CD4-positive, alpha-beta T cell treated with Interleukin-2 at 100 ng/mL for 4 hours (primary cell): ENCODE data around the gene LRP1-AS.
A peak's percentile ranks its signal among the peaks of the same experiment; 100 is the strongest.

ENCODE experiments used
- DNase-seq: peaks from one replicate; pipeline ENCODE4 v3.0.0-alpha.2; 2020; ENCODE audit warnings: low spot score

The LRP1-AS gene

GRCh38 chr12:57146961-57147944, at the start of gene LRP1-AS:
TSS of gene LRP1-AS (minus strand) at chr12:57147619.
- no peak for DNase-seq

DNA sequence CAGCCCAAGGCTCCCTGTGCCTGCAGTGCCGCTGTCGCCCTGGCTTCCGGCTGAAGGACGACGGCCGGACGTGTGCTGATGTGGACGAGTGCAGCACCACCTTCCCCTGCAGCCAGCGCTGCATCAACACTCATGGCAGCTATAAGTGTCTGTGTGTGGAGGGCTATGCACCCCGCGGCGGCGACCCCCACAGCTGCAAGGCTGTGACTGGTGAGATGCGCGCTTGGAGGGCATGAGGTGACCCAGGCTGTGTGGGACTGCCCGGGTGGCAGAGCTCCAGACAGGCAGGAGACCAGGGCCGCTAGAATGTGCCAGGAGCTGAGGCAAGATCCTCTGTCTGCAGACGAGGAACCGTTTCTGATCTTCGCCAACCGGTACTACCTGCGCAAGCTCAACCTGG, 49.5 kb upstream of the LRP1-AS start:
- no peak for DNase-seq

DNA sequence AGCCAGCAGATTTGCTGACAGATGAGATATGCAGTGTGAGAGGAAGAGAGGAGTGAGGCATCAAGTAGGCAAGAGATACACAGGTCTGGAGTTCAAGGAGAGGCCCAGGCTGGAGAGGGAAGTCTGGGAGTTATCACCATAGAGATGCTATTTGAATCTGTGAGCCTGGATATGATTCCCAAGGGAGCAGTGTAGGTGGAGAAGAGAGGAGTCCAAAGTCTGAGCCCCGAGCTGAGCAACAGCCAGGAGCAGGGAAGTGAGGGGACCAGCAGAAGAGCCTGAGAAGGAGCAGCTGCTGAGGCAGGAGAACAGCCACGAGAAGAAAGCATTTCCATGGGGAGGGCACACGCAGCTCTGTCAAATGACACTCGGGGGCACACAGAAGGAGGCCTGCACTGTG, 49.0 kb upstream of the LRP1-AS start:
- DNase-seq, result no peak

DNA sequence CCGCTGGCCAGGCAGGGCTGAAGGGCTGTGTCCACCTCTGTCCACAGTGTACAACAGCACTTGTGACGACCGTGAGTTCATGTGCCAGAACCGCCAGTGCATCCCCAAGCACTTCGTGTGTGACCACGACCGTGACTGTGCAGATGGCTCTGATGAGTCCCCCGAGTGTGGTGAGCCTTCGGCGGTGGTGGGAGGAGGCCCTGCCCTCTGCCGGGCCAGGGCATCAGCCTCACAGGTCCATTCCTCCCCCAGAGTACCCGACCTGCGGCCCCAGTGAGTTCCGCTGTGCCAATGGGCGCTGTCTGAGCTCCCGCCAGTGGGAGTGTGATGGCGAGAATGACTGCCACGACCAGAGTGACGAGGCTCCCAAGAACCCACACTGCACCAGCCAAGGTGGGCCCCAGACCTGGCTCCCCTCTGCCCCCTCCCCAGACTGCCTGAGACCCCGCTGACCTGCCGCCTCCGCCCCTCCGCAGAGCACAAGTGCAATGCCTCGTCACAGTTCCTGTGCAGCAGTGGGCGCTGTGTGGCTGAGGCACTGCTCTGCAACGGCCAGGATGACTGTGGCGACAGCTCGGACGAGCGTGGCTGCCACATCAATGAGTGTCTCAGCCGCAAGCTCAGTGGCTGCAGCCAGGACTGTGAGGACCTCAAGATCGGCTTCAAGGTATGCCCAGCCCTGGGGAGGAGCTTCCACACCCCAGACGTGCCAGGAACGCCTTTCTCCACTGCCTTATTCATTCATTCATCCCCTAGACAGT, 48.4 kb upstream of the LRP1-AS start:
- no peak for DNase-seq

- DNase-seq, result no peak
Observed at GRCh38 chr12:57195186-57195585, 47.8 kb upstream of the LRP1-AS start.

DNA sequence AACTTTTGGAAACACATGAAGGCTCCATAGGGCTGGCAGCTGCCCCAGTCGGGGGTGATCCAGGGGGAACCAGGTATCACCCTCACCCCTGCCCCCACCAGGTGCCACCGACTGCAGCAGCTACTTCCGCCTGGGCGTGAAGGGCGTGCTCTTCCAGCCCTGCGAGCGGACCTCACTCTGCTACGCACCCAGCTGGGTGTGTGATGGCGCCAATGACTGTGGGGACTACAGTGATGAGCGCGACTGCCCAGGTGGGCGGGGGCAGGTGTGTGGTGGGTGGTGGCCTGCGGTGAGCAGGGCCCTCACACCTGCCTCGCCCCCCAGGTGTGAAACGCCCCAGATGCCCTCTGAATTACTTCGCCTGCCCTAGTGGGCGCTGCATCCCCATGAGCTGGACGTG, 46.8 kb upstream of the LRP1-AS start:
- DNase-seq, result no peak

- DNase-seq, result no peak
Observed at GRCh38 chr12:57193706-57194245, 46.4 kb upstream of the LRP1-AS start.

GRCh38 chr12:57192920-57193319, 45.5 kb upstream of the LRP1-AS start:
- no peak for DNase-seq

DNA sequence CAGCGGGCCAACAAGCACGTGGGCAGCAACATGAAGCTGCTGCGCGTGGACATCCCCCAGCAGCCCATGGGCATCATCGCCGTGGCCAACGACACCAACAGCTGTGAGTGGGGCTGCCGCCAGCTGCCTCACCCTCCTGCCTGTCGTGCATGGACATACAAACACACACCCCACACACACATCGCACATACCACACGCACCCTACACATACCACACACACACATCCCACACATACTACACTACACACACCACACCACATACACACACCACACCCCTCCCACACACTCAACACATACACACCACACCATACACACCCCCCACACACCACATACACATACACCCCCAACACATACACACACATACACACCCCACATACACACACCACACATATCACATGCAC, 44.0 kb upstream of the LRP1-AS start:
- DNase-seq, result no peak

- no peak for DNase-seq
Observed at GRCh38 chr12:57190821-57191220, 43.4 kb upstream of the LRP1-AS start.

GRCh38 chr12:57190037-57190436, 42.6 kb upstream of the LRP1-AS start:
- no peak for DNase-seq

GRCh38 chr12:57188090-57188425, 40.6 kb upstream of the LRP1-AS start:
- no peak for DNase-seq

- DNase-seq, result no peak
Observed at GRCh38 chr12:57187222-57188089, 40.0 kb upstream of the LRP1-AS start.

- DNase-seq, result no peak
Observed at GRCh38 chr12:57185906-57186508, 38.6 kb upstream of the LRP1-AS start.

- no peak for DNase-seq
Observed at GRCh38 chr12:57185403-57185802, 38.0 kb upstream of the LRP1-AS start.

DNA sequence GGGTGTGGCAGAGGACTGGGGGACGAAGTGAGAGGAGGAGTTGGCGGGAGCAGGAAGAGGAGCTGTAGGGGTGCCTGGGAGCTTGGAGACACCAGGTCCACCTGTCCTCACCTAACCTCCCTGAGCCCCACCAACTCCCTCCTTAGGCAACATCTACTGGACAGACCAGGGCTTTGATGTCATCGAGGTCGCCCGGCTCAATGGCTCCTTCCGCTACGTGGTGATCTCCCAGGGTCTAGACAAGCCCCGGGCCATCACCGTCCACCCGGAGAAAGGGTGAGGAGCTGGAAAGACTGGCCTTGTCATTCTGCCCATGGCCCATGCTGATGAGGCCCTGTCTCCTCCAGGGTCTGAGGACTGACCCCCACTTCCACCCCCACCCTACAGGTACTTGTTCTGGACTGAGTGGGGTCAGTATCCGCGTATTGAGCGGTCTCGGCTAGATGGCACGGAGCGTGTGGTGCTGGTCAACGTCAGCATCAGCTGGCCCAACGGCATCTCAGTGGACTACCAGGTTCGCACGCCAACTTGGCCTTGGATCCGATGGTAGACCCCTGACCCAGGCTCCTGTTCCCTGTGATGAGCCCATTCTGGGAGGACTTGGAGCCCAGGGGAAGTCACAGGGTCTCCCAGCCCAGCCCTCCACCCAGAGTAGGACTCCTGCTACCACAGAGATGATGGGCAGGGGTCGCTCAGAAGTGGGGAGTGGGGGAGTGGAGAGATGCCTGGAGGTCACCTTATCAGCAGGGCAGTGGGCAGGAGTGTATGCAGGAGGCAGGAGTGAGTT, 36.7 kb upstream of the LRP1-AS start:
- DNase-seq, result no peak

- peak; percentile 80 for DNase-seq
Observed at GRCh38 chr12:57182918-57183575, 35.6 kb upstream of the LRP1-AS start.

DNA sequence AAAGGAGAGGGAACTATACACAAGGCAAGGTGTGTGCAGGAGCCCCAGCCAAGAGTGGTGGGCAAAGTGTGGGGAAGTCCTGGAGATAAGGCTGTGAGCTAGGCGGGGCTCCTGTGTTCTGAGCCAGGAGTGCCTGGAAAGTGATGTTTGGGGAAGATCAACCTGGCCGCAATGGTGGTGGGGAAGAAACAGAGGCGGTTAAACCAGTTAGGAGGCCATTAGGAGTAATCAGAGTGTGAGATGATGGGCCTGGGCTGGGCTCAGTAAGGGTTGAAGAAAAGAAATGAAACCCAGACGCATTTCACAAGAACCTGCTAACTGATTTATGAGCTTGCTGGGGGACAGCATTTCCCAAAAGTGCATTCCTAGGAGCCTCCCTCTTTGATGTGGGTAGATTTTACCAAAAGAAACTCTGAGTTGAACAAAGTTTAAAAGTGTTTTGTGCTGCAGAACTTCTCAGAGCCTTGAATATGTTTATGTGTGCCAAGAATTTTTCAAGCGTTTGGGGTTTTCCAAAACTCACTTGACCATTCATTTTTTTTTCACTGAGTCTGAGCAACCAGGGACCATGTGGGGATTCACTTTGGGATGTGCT, 34.2 kb upstream of the LRP1-AS start:
- no peak for DNase-seq

DNA sequence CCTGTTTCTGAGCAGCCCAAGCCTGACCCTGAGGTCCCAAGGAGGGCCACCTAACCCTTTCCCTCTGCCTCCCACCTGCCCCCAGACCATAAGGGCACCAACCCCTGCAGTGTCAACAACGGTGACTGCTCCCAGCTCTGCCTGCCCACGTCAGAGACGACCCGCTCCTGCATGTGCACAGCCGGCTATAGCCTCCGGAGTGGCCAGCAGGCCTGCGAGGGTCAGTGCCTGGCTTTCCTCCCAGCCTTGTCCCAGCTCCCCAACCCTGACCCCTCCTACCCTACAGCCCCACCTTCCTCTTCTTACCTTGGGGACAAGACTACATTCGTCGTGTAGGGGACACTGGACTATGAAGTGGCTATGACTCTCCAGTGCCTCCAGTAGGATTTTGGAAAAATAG, 33.7 kb upstream of the LRP1-AS start:
- no peak for DNase-seq
